ENCODE results near the gene DDX47. TPM values are rescaled to one million over a fixed set of nuclear protein-coding genes. Genes with fewer than 3 reads are reported as not detected.

Gene DDX47
- total RNA-seq, 3 donors from 2014 or later (not counting 1 experiment from before 2014, with no cell fraction given), result 98.9 to 120 (median 114) TPM

DNA sequence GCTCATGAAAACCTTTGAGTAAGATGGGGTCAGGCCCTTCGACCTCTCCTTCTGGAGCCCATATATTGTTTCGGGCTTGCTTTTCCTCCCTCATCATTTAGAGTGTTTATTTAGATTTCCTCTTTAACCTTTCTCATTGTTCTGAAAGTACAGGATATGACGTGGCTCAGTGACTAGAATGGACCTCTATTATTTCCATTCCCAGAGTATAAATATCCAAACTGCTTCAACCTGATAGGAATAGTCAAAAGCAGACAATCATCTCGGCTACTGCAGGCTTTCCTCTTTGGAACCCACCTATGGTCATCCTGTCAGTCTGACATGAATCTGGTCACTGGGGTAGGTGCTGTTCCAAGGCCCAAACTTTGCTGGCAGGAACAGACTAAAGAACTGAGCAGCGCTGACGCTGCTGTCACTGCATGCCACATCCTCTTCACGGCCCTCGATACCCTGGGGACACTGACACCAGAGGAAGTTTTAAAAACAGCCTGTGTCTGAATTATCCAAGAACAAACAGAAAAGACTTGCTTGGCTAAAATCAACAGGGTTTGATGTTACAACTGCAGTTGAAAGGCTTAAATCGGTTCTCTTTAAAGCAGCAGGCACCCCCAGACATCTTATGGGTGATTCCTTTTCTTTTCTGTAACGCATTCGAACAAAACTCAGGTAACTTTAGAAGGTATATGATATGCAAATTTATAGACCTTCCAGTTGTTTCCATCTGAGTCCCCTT lies 5.0 kb upstream of the DDX47 start:
- Histone ChIP-seq H3K4me1 (ENCODE audit: control insufficient read depth, insufficient read depth, low read length) (peaks cover 29% of the 10 kb centered on the region), H3K4me3 (ENCODE audit: low read length) (no peak overlapping the region), H3K36me3 (ENCODE audit: control insufficient read depth, insufficient read depth, low read length) (no peaks in the 10 kb centered on the region), H3K27me3 (ENCODE audit: control insufficient read depth, insufficient read depth, low read length) (no peaks in the 10 kb centered on the region), H3K9me3 (ENCODE audit: control insufficient read depth, insufficient read depth, low read length) (no peaks in the 10 kb centered on the region), H3K27ac (ENCODE audit: low read length) (peak overlapping the region; percentile 92)
- intact Hi-C loops (cut with micrococcal nuclease), result no loop called here
- 16% methylated on average over 7 of the region's 11 CpGs for WGBS (ENCODE audit: insufficient coverage)
- Mint-ChIP-seq H3K4me1 (peaks cover 19 to 22% of the 10 kb centered on the region in 2 donors), H3K27me3 (ENCODE audit: low read depth in 2 of 2) (no peaks in the 10 kb centered on the region), H3K27ac (peak overlapping the region; percentile 84 to 91), H3K36me3 (no peaks in the 10 kb centered on the region), H3K9me3 (no peaks in the 10 kb centered on the region), H3K4me3 (peak overlapping the region; percentile 7)
- ATAC-seq (peak; percentile 59 to 72 (median 64)), DNase-seq (peak; percentile 39 to 84)
- TF ChIP-seq CTCF (IDR thresholded peaks at IDR 0.05), result no peak

- no peak for TF ChIP-seq CTCF (IDR thresholded peaks at IDR 0.05)
- H3K4me1 ChIP-seq (ENCODE audit: control insufficient read depth, insufficient read depth, low read length), result peaks cover 38% of the 10 kb centered on the region
- ATAC-seq (no peak), DNase-seq (no peak)
- no peak overlapping the region for H3K4me3 ChIP-seq (ENCODE audit: low read length)
- Mint-ChIP-seq H3K27me3 (ENCODE audit: low read depth in 2 of 2) (no peaks in the 10 kb centered on the region), H3K36me3 (no peaks in the 10 kb centered on the region), H3K4me3 (no peak overlapping the region), H3K9me3 (no peaks in the 10 kb centered on the region), H3K4me1 (peaks cover 40 to 44% of the 10 kb centered on the region in 2 donors), H3K27ac (no peak overlapping the region)
- peaks cover 5% of the 10 kb centered on the region for H3K36me3 ChIP-seq (ENCODE audit: control insufficient read depth, insufficient read depth, low read length)
- no peaks in the 10 kb centered on the region for H3K9me3 ChIP-seq (ENCODE audit: control insufficient read depth, insufficient read depth, low read length)
- H3K27me3 ChIP-seq (ENCODE audit: control insufficient read depth, insufficient read depth, low read length), result no peaks in the 10 kb centered on the region
- WGBS (ENCODE audit: insufficient coverage), result 93% methylated on average over 10 of the region's 10 CpGs
- intact Hi-C loops (cut with micrococcal nuclease), result no loop called here
- no peak overlapping the region for H3K27ac ChIP-seq (ENCODE audit: low read length)
Observed at GRCh38 chr12:12810553-12811021, 2.6 kb upstream of the DDX47 start.

- H3K36me3 Mint-ChIP-seq, result no peaks in the 10 kb centered on the region
- Histone ChIP-seq H3K36me3 (ENCODE audit: control insufficient read depth, insufficient read depth, low read length) (peaks cover 10% of the 10 kb centered on the region), H3K4me3 (ENCODE audit: low read length) (no peak overlapping the region), H3K9me3 (ENCODE audit: control insufficient read depth, insufficient read depth, low read length) (no peaks in the 10 kb centered on the region), H3K27me3 (ENCODE audit: control insufficient read depth, insufficient read depth, low read length) (no peaks in the 10 kb centered on the region), H3K4me1 (ENCODE audit: control insufficient read depth, insufficient read depth, low read length) (peaks cover 38% of the 10 kb centered on the region), H3K27ac (ENCODE audit: low read length) (no peak overlapping the region)
- no peaks in the 10 kb centered on the region for H3K9me3 Mint-ChIP-seq
- intact Hi-C loops (cut with micrococcal nuclease), result no loop called here
- no peak for ATAC-seq
- TF ChIP-seq CTCF (IDR thresholded peaks at IDR 0.05), result no peak
- H3K4me3 Mint-ChIP-seq, result no peak overlapping the region
- H3K27ac Mint-ChIP-seq, result no peak overlapping the region
- no peaks in the 10 kb centered on the region for H3K27me3 Mint-ChIP-seq (ENCODE audit: low read depth in 2 of 2)
- 58% methylated on average over 2 of the region's 3 CpGs for WGBS (ENCODE audit: insufficient coverage)
- H3K4me1 Mint-ChIP-seq, result peaks cover 47 to 52% of the 10 kb centered on the region in 2 donors
- DNase-seq, result no peak
Observed at GRCh38 chr12:12811343-12811742, 1.8 kb upstream of the DDX47 start.

Measured in natural killer cell (primary cell).